ENCODE data around the gene CTTNBP2.

Gene CTTNBP2

DNA sequence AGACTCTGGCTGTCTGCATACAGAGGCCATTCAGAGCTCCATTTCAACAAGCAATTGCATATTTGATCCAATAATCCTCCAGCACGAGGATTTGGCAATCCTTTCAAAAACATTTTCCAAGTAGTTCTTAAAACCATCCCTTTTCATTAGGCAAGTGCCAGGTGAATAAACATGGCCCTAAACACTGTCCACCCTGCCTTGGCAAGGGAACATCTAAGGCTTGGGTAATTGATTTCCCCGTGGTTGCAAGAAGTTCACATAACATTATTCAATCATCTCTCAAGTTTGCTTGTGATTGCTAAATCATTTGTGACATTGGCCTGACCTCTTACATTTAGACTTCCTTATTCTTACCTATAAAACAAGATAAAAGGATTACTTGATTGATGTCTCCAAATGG lies 175.2 kb downstream of the CTTNBP2 start:
- no peak for TF ChIP-seq TAF1 (IDR thresholded peaks at IDR 0.05; ENCODE audit: borderline replicate concordance, low read depth, low read length)
- TF ChIP-seq POLR2A (IDR thresholded peaks at IDR 0.05; ENCODE audit: low read depth, low read length) = no peak
- TF ChIP-seq POLR2AphosphoS5 (IDR thresholded peaks at IDR 0.05; ENCODE audit: low read depth, low read length) = no peak
- FAIRE-seq (no peak), DNase-seq (ENCODE audit: insufficient read length) (no peak)

DNA sequence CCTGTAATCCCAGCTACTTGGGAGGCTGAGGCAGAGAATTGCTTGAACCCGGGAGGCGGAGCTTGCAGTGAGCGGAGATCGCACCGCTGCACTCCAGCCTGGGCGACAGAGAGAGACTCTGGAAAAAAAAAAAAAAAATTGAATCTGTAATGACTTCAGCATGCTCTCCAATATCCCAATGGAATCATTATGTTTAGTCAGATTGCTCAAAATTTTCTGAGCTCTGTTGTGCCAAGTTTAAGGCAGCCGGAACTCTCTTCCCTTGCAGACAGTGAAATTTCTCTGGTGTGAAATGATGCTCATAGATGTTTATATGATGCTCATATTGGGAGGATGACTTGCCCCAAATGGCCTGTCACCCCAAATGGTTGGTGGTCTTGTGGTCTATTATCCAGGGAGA lies 180.9 kb downstream of the CTTNBP2 start:
- TF ChIP-seq POLR2AphosphoS5 (IDR thresholded peaks at IDR 0.05; ENCODE audit: low read depth, low read length) = no peak
- TF ChIP-seq TAF1 (IDR thresholded peaks at IDR 0.05; ENCODE audit: borderline replicate concordance, low read depth, low read length) = no peak
- no peak for TF ChIP-seq POLR2A (IDR thresholded peaks at IDR 0.05; ENCODE audit: low read depth, low read length)
- FAIRE-seq (no peak), DNase-seq (ENCODE audit: insufficient read length) (no peak)

DNA sequence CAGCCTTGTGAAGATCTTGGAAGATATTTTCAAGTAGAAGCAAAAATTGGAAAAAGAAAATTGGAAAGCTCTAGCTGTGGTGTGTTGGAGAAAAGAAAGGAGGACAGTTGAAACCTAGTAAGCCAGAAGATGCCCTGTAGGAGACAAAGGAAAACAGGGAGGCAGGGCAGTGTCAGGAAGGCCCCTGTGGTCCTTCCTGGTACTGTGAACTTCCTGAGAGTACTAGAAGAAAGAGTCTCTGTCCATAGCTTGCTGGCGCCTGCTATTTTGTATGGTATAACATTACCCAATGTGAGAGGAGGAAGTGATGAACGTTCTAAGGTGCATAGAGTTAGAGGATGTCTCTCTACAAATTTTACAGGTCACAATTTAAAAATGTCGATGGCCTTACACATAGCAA lies 183.1 kb downstream of the CTTNBP2 start:
- TF ChIP-seq POLR2A (IDR thresholded peaks at IDR 0.05; ENCODE audit: low read depth, low read length) (no peak), TAF1 (IDR thresholded peaks at IDR 0.05; ENCODE audit: borderline replicate concordance, low read depth, low read length) (no peak), POLR2AphosphoS5 (IDR thresholded peaks at IDR 0.05; ENCODE audit: low read depth, low read length) (no peak)
- FAIRE-seq (no peak), DNase-seq (ENCODE audit: insufficient read length) (no peak)

DNA sequence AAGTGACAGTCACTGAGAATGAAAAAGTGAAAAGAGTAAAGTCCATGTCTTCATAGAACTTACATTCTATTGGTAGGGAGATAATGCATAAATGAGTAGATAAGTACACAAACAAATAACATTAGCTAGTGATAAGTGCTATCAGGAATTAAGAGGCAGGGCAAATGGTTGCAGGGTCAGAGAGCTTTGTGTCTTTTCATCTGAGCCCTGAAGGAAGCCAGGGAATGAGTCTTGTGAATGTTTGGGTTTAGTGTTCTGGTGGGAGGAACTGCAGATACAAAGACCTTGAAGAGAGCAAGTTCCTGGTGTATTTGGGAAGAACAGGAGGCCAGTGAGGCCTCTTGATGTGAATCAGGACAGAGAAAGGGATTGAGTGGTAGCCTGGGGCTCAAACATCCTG lies 183.8 kb downstream of the CTTNBP2 start:
- no peak for TF ChIP-seq POLR2AphosphoS5 (IDR thresholded peaks at IDR 0.05; ENCODE audit: low read depth, low read length)
- TF ChIP-seq TAF1 (IDR thresholded peaks at IDR 0.05; ENCODE audit: borderline replicate concordance, low read depth, low read length) = no peak
- TF ChIP-seq POLR2A (IDR thresholded peaks at IDR 0.05; ENCODE audit: low read depth, low read length) = no peak
- no peak for FAIRE-seq
- no peak for DNase-seq (ENCODE audit: insufficient read length)

DNA sequence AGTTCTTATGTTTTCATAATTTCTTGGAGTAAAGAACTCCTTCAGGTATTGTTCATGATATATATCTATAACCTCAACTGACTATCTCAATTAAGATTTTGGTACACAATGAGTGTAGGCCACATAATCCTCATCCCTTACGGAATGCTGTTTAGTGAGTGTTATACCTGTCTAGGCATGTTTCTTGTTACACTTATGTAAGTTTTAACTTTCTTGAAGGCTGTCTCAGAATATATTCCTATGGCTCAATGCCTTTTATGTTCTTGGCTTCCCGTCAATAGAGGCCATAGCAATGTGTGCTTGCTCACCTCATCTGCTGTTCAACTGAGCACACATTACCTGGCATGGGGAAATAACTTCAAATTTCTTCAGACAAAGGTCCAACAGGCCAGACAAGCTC lies 185.1 kb downstream of the CTTNBP2 start:
- TF ChIP-seq POLR2A (IDR thresholded peaks at IDR 0.05; ENCODE audit: low read depth, low read length) = no peak
- TF ChIP-seq TAF1 (IDR thresholded peaks at IDR 0.05; ENCODE audit: borderline replicate concordance, low read depth, low read length) = no peak
- no peak for TF ChIP-seq POLR2AphosphoS5 (IDR thresholded peaks at IDR 0.05; ENCODE audit: low read depth, low read length)
- no peak for FAIRE-seq
- no peak for DNase-seq (ENCODE audit: insufficient read length)

DNA sequence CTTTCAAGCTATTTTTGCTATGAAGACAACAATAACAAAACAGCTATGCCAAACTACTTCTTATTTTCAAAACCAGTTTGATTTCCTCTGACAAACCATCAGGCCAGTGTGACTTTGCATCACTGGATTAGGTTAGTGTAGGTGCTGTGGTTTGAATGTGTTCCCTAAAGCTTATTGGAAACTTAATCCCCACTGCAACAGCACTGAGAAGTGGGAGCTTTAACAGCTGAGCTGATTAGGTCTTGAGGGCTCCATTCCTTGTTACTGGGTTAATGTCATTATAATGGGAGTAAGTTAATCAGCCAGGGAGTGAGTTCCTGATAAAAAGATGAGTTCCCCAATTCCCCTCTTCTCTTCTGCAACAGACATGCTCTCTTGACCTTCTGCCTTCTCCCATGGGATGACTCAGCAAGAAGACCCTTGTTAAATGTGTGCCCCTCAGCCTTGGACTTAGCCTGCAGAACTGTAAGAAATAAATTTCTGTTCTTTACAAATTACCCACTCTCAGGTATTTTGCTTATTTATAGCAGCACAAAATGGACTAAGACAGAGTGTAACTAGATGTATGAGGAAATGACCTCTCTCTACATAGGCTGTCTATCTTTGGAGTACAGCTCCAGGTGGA lies 186.8 kb downstream of the CTTNBP2 start:
- DNase-seq (ENCODE audit: insufficient read length) (no peak), FAIRE-seq (no peak)
- TF ChIP-seq TAF1 (IDR thresholded peaks at IDR 0.05; ENCODE audit: borderline replicate concordance, low read depth, low read length) (no peak), POLR2A (IDR thresholded peaks at IDR 0.05; ENCODE audit: low read depth, low read length) (no peak), POLR2AphosphoS5 (IDR thresholded peaks at IDR 0.05; ENCODE audit: low read depth, low read length) (no peak)

DNA sequence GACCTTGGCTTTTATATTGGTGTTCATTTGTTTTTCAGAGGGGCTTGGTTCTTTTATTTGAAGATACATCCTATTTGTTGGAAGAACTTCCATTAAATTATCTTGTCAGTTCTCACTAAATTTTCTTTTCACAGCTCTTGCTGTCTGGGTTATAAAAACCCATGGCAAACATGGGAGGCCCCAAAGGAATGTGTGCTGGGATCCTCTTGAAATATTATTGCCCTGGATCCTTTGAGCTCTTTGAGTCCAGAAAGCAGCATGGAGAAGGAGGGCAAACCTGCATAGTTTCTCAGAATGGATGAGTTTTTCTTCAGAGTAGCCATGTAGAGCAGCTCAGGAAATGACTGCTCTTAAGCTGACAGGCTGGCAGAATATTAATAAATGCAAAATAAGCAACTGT lies 187.4 kb downstream of the CTTNBP2 start:
- TF ChIP-seq POLR2AphosphoS5 (IDR thresholded peaks at IDR 0.05; ENCODE audit: low read depth, low read length) (no peak), TAF1 (IDR thresholded peaks at IDR 0.05; ENCODE audit: borderline replicate concordance, low read depth, low read length) (no peak), POLR2A (IDR thresholded peaks at IDR 0.05; ENCODE audit: low read depth, low read length) (no peak)
- DNase-seq (ENCODE audit: insufficient read length) = no peak
- FAIRE-seq = no peak

DNA sequence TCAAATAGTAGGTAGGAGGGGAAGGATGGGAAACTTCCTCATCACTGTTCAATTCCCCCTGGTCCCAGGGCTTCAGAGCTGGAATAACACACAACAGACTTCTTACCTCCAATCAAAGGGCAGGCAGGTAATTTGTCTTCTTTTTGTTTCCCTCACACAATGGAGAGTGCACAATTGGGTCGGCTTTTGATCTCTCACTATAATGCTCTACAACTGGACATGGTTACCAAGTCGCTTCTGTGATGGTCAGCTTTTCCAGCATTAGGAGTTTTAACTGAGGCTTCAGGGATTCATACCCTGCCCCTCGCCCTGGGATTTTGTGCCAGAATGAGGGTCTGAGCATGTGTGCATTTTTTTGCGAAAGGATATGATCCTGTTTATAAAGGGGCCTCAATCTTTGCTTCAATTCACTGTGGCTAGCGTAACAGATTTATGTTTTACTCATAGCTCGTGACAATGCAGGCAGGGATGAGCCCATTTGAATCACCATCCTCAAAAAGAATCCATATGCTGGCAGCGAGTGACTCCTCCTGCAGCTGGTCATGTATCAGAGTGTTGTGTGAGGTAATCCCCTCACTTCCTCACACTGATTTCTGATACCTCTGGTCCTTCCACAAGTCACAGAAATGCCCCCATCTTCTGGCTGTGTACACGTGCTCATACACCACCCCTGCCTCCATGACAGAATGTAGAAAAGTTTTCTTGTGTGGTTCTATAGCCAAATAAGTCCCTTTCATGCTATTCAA lies 189.6 kb downstream of the CTTNBP2 start:
- TF ChIP-seq TAF1 (IDR thresholded peaks at IDR 0.05; ENCODE audit: borderline replicate concordance, low read depth, low read length) (no peak), POLR2A (IDR thresholded peaks at IDR 0.05; ENCODE audit: low read depth, low read length) (no peak), POLR2AphosphoS5 (IDR thresholded peaks at IDR 0.05; ENCODE audit: low read depth, low read length) (no peak)
- FAIRE-seq (no peak), DNase-seq (ENCODE audit: insufficient read length) (no peak)

DNA sequence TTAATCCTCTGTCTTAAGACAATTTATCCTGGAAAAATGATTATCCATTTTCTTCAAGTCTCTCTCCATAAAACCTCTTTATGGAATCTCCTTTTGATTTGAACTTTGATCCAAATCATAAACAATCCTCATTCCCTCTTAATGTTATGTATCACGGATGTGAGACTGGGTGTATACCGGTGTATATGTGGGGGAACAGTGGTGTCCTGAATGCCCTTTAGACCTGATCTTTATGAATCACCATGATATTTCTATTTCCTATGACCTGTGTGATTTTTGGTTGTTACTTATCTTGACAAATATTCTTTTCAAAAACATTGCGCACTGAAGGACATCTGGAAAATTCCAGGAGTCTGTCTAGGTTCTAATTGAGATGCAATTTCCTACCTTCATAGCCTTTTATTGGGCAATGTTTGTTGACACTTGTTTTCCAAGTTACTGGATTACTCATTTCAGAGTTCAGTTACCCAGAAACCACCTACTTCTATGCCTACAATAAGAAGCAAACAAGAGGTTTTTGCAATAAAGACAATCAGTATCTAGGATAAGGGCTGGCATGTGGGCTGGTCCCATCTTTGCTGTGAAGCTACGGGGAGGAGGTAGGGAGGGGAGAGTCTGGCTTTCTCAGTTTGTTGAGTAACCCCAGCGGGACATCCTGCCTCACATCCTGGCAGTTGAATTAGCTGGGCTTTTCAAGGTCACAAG lies 190.4 kb downstream of the CTTNBP2 start:
- DNase-seq (ENCODE audit: insufficient read length) = no peak
- FAIRE-seq = no peak
- TF ChIP-seq TAF1 (IDR thresholded peaks at IDR 0.05; ENCODE audit: borderline replicate concordance, low read depth, low read length) = no peak
- TF ChIP-seq POLR2AphosphoS5 (IDR thresholded peaks at IDR 0.05; ENCODE audit: low read depth, low read length) = no peak
- no peak for TF ChIP-seq POLR2A (IDR thresholded peaks at IDR 0.05; ENCODE audit: low read depth, low read length)

DNA sequence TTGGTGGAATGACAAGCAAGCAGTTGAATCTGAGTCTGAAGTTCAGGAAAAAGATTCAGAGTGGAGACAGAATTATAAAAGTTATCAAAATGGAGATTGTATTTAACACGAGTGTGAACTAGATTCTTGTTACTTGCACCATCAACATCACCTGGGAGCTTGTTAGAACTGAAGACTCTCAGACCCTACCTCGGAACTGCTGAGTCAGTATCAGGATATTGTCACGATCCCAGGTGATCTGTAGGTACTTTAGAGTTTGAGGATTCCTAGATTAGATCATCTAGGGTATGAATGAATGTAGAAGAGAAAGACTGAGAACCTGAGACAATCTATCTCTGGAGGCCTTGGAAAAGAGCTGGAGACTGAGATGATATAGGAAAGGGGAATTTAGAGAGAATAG lies 194.1 kb downstream of the CTTNBP2 start:
- DNase-seq (ENCODE audit: insufficient read length) (no peak), FAIRE-seq (no peak)
- TF ChIP-seq POLR2A (IDR thresholded peaks at IDR 0.05; ENCODE audit: low read depth, low read length) = no peak

DNA sequence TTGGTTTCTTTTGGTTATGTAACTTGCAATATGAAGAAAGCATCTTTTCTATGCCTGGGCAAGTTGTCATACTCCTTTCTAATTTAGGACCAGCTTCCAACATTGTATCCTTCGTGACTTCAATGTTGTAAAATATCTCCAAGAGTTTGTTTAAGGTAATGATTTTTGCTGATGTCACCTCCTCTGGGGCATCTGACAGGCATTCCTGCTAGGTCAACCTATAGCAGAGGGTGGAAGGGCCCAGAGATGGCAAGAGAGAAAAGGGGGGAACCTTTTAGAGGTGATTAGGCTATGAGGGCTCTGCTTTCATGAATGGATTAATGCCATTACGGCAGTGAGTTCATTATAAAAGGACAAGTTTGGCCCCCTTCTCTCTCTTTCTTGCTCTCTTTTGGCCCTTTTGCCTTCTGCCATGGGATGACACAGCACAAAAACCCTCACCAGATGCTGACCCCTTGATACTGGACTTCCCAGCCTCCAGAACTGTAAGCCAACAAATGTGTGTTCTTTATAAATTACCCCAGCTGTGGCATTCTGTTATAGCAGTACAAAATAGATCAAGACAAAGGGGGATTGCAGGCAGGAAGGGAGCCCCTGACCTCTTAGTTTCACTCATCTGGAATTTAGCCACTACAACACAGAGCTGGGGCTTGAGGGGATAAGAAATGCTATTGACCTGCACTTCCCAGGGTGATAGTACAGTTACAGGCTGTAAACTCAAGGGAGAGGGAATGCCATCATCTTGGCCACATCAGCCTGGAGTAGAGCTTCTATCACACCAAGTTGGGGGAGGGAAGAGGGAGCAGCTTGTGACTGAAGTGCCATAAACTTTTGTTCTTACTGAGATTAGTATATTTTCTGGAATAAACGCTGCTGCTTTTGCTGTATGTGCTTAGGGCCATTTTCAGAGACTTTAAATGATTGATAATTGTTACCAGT lies 197.5 kb downstream of the CTTNBP2 start:
- FAIRE-seq = no peak
- TF ChIP-seq POLR2AphosphoS5 (IDR thresholded peaks at IDR 0.05; ENCODE audit: low read depth, low read length) (no peak), TAF1 (IDR thresholded peaks at IDR 0.05; ENCODE audit: borderline replicate concordance, low read depth, low read length) (no peak), POLR2A (IDR thresholded peaks at IDR 0.05; ENCODE audit: low read depth, low read length) (no peak)
- DNase-seq (ENCODE audit: insufficient read length) = no peak

Measured in GM12892 (cell line).